Measurements from ENCODE around the gene USF2. TPM values are rescaled to one million over a fixed set of nuclear protein-coding genes. Genes with fewer than 3 reads are reported as not detected.
A peak's percentile ranks its signal among the peaks of the same experiment; 100 is the strongest.

The USF2 gene
- total and polyA plus RNA-seq, 2 of the 8 experiments (the other 6 are each of a cell fraction or from before 2014, with no cell fraction given) = 74.1 to 109 TPM

DNA sequence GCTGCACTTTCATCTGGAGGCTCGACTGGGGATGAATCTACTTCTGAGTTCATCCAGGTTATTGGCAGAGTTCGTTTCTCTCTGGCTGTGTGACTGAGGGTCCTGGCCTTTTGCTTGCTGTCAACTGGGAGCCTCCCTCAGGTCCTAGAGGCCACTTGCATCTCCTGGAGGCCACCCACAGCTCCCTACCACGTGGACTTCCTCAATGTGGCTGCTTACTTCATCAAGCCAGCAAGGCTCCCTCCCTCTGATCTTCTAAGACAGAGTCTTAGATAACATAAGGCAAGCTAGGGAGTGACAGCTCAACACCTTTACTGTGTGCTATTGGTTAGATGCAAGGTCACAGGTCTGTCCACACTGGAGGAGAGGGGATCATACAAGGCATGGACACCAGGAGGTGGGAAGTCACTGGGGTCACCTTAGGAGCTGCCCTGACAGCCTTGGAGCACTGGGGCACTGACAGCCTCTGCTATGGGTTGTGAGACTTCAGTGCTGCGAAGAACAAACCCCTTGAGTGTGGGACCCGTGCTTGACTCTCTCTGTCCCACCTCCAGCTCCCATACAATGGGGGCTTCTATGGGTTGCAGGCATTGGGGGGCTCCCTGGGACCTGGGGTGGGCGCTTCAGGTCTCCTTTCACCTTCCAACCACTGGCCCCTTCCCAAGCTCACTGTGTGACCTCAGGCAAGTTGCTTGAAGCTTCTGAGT, 45.5 kb upstream of the USF2 start:
- H4K8ac ChIP-seq (ENCODE audit: extremely low read depth, insufficient read depth, low read length) = no peak overlapping the region
- no peak overlapping the region for H2BK120ac ChIP-seq (replicated peaks; ENCODE audit: low read depth, low read length)
- no peak overlapping the region for H3K4ac ChIP-seq (replicated peaks; ENCODE audit: insufficient read length, low read depth, low read length)
- POLR2A ChIA-PET (ENCODE audit: partially characterized antibody) = interaction anchor here (0.6 to 1.2 kb wide), 3 partner anchors 25 to 1063 kb away, joined by 3 to 5 read pairs (median 4); partner anchors contain the start of gene LSR
- H2BK12ac ChIP-seq (ENCODE audit: low read depth, low read length) = peak overlapping the region; percentile 60; the same call in 1 of the 2 replicates
- no peak overlapping the region for H3K9ac ChIP-seq (replicated peaks in 1 of 4; ENCODE audit: extremely low read depth in 1 of 4, low read depth in 3 of 4, low read length in 3 of 4)
- no peak overlapping the region for H4K91ac ChIP-seq (replicated peaks; ENCODE audit: insufficient read length, low read length)
- no peak overlapping the region for H3K18ac ChIP-seq (ENCODE audit: extremely low read depth, low read length)
- no peaks in the 10 kb centered on the region for H3K79me2 ChIP-seq (ENCODE audit: control insufficient read depth in 1 of 2, insufficient read depth in 2 of 2, low read length in 2 of 2)
- H3K23me2 ChIP-seq (ENCODE audit: low read depth, low read length) = no peaks in the 10 kb centered on the region
- H4K5ac ChIP-seq (ENCODE audit: insufficient read length, low read depth, low read length) = no peak overlapping the region
- no peaks in the 10 kb centered on the region for H3K79me1 ChIP-seq (ENCODE audit: low read depth, low read length)
- FAIRE-seq = no peak
- H3K14ac ChIP-seq (ENCODE audit: insufficient read length) = no peak overlapping the region
- H3K27ac ChIP-seq (ENCODE audit: low read depth, low read length) = no peak overlapping the region
- H3K36me3 ChIP-seq (ENCODE audit: control insufficient read depth in 2 of 4, insufficient read depth in 4 of 4, low read length in 3 of 4) = no peaks in the 10 kb centered on the region
- no peak overlapping the region for H2AK5ac ChIP-seq (ENCODE audit: low read depth, low read length)
- WGBS, 2 experiments (ENCODE audit: extremely low coverage in 1 of 2, insufficient coverage in 1 of 2, insufficient read length in 1 of 2, insufficient replicate concordance in 2 of 2, low coverage in 1 of 2, low lambda C conversion rate in 2 of 2, missing lambda C conversion rate in 1 of 2) = 81% methylated on average over 6 of the region's 6 CpGs; no CpG with 5 or more reads in 1 of the 2 experiments
- no peak overlapping the region for H3K23ac ChIP-seq (ENCODE audit: insufficient read length)
- no peaks in the 10 kb centered on the region; a peak in 1 of 7 replicates for H3K27me3 ChIP-seq (replicated peaks in 1 of 4; ENCODE audit: control insufficient read depth in 3 of 4, extremely low read depth in 1 of 4, insufficient read depth in 3 of 4, low read length in 3 of 4)
- H3K4me1 ChIP-seq (replicated peaks in 1 of 4; ENCODE audit: control insufficient read depth in 3 of 4, insufficient read depth in 4 of 4, low read length in 3 of 4) = peaks cover 0 to 12% (median 3%) of the 10 kb centered on the region in 4 experiments; a peak in 4 of 7 replicates
- CTCF ChIA-PET (ENCODE audit: partially characterized antibody) = interaction anchor here (0.8 to 2.5 kb wide), 12 partner anchors 12 to 157 kb away, joined by 3 to 8 read pairs (median 4); partner anchors contain the start of genes FXYD5, FXYD7 and LGI4
- no peak overlapping the region for H2BK5ac ChIP-seq (ENCODE audit: low read depth, low read length)
- no peak overlapping the region for H2BK20ac ChIP-seq (ENCODE audit: low read length)
- no peak overlapping the region for H3K56ac ChIP-seq (replicated peaks; ENCODE audit: insufficient read length, low read depth, low read length)
- no peaks in the 10 kb centered on the region for H4K20me1 ChIP-seq (replicated peaks in 1 of 2; ENCODE audit: control insufficient read depth in 1 of 2, insufficient read depth in 2 of 2, low read length in 2 of 2)
- no peak overlapping the region for H2AFZ ChIP-seq (ENCODE audit: low read length)
- peaks cover 4 to 14% of the 10 kb centered on the region in 2 experiments for H3K9me3 ChIP-seq (ENCODE audit: insufficient read depth in 2 of 2, low read depth in 1 of 2, low read length in 1 of 2)
- H2BK15ac ChIP-seq (ENCODE audit: low read length) = no peak overlapping the region
- no peak overlapping the region for H3K4me2 ChIP-seq (ENCODE audit: insufficient read depth in 1 of 2, low read depth in 2 of 2, low read length in 2 of 2)
- H3K4me3 ChIP-seq (ENCODE audit: extremely low read depth in 1 of 4, insufficient read depth in 2 of 4, low read depth in 3 of 4, low read length in 4 of 4) = no peak overlapping the region
- DNase-seq (ENCODE audit: low read depth in 1 of 2, low spot score in 2 of 2) = no peak
- no peak for TF ChIP-seq JUN (IDR thresholded peaks at IDR 0.05; ENCODE audit: low read depth, low read length)
- TF ChIP-seq SP4 (IDR thresholded peaks at IDR 0.05; ENCODE audit: low read length) = no peak
- no peak for TF ChIP-seq CHD2 (IDR thresholded peaks at IDR 0.05; ENCODE audit: low read length)
- TF ChIP-seq MAX (IDR thresholded peaks at IDR 0.05) = no peak
- no peak for TF ChIP-seq CREB1 (IDR thresholded peaks at IDR 0.05)
- TF ChIP-seq KDM5A (IDR thresholded peaks at IDR 0.05; ENCODE audit: low read length) = no peak
- no peak for TF ChIP-seq CHD1 (IDR thresholded peaks at IDR 0.05; ENCODE audit: low read depth, low read length)
- TF ChIP-seq POLR2A (IDR thresholded peaks at IDR 0.05; ENCODE audit: control extremely low read depth in 1 of 2, low read depth in 2 of 2, low read length in 2 of 2) = no peak
- no peak for TF ChIP-seq PHF8 (conservative IDR thresholded peaks at IDR 0.05; ENCODE audit: low read depth, low read length)
- TF ChIP-seq ZNF274 (IDR thresholded peaks at IDR 0.05; ENCODE audit: borderline replicate concordance, extremely low read depth, low read length) = no peak
- no peak for TF ChIP-seq TBP (IDR thresholded peaks at IDR 0.05; ENCODE audit: low read depth, low read length)
- TF ChIP-seq SIN3A (conservative IDR thresholded peaks at IDR 0.05 in 1 of 2, IDR thresholded peaks at IDR 0.05 in 1 of 2; ENCODE audit: low read depth in 1 of 2, low read length in 2 of 2) = no peak
- TF ChIP-seq YY1 (IDR thresholded peaks at IDR 0.05; ENCODE audit: low read depth, low read length) = no peak
- TF ChIP-seq HDAC2 (IDR thresholded peaks at IDR 0.05; ENCODE audit: borderline replicate concordance in 1 of 2, low read depth in 2 of 2, low read length in 2 of 2) = no peak

Data from H1 (cell line).